A673 (cell line): ENCODE measurements around the gene VTI1B.

ENCODE experiments used
- EZH2 ChIP-seq: fragments of 200-600 bp; sonication (generic); IDR thresholded peaks from 2 replicates; pipeline ENCODE4 v1.6.1; 2017; ENCODE audit warnings: borderline replicate concordance, low read depth, mild to moderate bottlenecking, mixed read lengths, antibody characterized with exemption, low read length; ENCODE audit not compliant: poor library complexity, severe bottlenecking
- TF ChIP-seq, protein P1 (sequence below): fragments of 300-800, 200-600 bp; sonication (generic); conservative IDR thresholded peaks from 2 replicates; pipeline ENCODE4 v1.5.1; 2017; ENCODE audit warnings: low read depth, mild to moderate bottlenecking, antibody characterized with exemption, low read length, moderate library complexity, mixed read lengths

DNA sequence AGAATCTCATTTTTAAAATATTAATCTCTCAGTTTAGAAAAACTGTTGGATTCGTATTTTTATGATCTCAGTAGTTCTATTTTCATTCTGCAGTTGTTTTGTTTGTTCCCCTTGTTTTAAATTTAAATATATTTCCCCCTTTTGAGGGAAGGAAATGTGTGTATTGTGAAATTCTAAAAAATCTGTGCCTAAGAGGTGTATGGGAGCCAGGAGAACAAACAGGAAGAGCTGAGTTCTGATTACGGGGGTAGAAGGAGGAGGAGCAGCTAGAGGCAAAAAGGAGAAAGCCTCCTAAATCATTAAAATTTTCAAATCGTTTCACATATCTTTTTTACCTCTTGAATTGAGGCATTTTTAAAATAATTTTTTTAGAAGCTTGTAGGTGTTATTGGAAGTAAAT lies 29.6 kb upstream of the VTI1B start:
- TF ChIP-seq, protein P1, sequence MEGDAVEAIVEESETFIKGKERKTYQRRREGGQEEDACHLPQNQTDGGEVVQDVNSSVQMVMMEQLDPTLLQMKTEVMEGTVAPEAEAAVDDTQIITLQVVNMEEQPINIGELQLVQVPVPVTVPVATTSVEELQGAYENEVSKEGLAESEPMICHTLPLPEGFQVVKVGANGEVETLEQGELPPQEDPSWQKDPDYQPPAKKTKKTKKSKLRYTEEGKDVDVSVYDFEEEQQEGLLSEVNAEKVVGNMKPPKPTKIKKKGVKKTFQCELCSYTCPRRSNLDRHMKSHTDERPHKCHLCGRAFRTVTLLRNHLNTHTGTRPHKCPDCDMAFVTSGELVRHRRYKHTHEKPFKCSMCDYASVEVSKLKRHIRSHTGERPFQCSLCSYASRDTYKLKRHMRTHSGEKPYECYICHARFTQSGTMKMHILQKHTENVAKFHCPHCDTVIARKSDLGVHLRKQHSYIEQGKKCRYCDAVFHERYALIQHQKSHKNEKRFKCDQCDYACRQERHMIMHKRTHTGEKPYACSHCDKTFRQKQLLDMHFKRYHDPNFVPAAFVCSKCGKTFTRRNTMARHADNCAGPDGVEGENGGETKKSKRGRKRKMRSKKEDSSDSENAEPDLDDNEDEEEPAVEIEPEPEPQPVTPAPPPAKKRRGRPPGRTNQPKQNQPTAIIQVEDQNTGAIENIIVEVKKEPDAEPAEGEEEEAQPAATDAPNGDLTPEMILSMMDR = no peak
- TF ChIP-seq EZH2 = no peak
